Erythroblast (primary cell): ENCODE measurements around the gene APLP1.

Experiments used
- GATA1 ChIP-seq: IDR thresholded peaks from 2 replicates; pipeline ENCODE4 v1.6.1; 2011; ENCODE audit warnings: low read depth, mild to moderate bottlenecking, control low read depth, low read length, moderate library complexity
- POLR2A ChIP-seq: IDR thresholded peaks from 2 replicates; pipeline ENCODE4 v1.6.1; 2011; ENCODE audit warnings: mild to moderate bottlenecking, low read length

- TF ChIP-seq POLR2A, result no peak
- TF ChIP-seq GATA1, result no peak
These were observed 28.3 kb downstream of the APLP1 start for GRCh38 chr19:35896643-35897040.
